PC-3 (cell line): ENCODE data around the gene LHFPL6. TPM values are rescaled to one million over a fixed set of nuclear protein-coding genes. Genes with fewer than 3 reads are reported as not detected.

ENCODE experiments used
- ATAC-seq: fragments of 200-7000 bp; cut with Tn5 transposase; 2 replicates; pipeline ENCODE4 v1.9.1; 2020; ENCODE audit warnings: mild to moderate bottlenecking, moderate library complexity
- BruUV-seq: library from RNA; stranded (reverse); fragments of 400-500 nt; replicated peaks from 2 replicates; lab custom pipeline; 2021; lab: Mats Ljungman, UMichigan
- CTCF ChIA-PET: fragments of 300-600 bp; sonication (Branson Sonifier 250); formaldehyde crosslinking; loops from one replicate; lab custom pipeline; 2022; ENCODE audit warnings: antibody characterized with exemption; lab: Charles Lee
- POLR2A ChIA-PET: fragments of 300-600 bp; sonication (Branson Sonifier 250); formaldehyde crosslinking; loops from one replicate; lab custom pipeline; 2022; ENCODE audit warnings: antibody characterized with exemption; ENCODE audit not compliant: unreplicated experiment; lab: Charles Lee
- DNase-seq: peaks from one replicate; pipeline ENCODE4 v3.0.0-alpha.2; 2015
- H2AFZ ChIP-seq: fragments of 300-600 bp; sonication (generic); 2 replicates; pipeline ENCODE4 v1.6.0; 2016; ENCODE audit warnings: antibody characterized with exemption, low read length
- H3F3A ChIP-seq: fragments of 300-600 bp; sonication (generic); one replicate; pipeline ENCODE4 v1.6.0; 2017; ENCODE audit warnings: antibody characterized with exemption, low read length, control low read depth, mild to moderate bottlenecking; ENCODE audit not compliant: unreplicated experiment
- H3K27ac ChIP-seq: fragments of 300-600 bp; sonication (generic); 2 replicates; pipeline ENCODE4 v1.5.1; 2016; ENCODE audit warnings: mild to moderate bottlenecking, low read length
- H3K27me3 ChIP-seq: fragments of 300-600 bp; sonication (generic); 2 replicates; pipeline ENCODE4 v1.6.1; 2016; ENCODE audit warnings: low read length, mixed read lengths
- H3K36me3 ChIP-seq: fragments of 300-600 bp; sonication (generic); 2 replicates; pipeline ENCODE4 v1.6.1; 2016; ENCODE audit warnings: low read depth, mixed run types, low read length, mixed read lengths
- H3K4me1 ChIP-seq: fragments of 300-600 bp; sonication (generic); 2 replicates; pipeline ENCODE4 v1.5.1; 2016; ENCODE audit warnings: low read length; ENCODE audit not compliant: insufficient read depth
- H3K4me2 ChIP-seq: fragments of 300-600 bp; sonication (generic); 2 replicates; pipeline ENCODE4 v1.6.0; 2016; ENCODE audit warnings: low read length
- H3K4me3 ChIP-seq: fragments of 300-600 bp; sonication (generic); 2 replicates; pipeline ENCODE4 v1.5.1; 2016; ENCODE audit warnings: mild to moderate bottlenecking, low read length, mixed read lengths
- H3K79me2 ChIP-seq: fragments of 300-600 bp; sonication (generic); 2 replicates; pipeline ENCODE4 v1.6.1; 2017; ENCODE audit warnings: low read length, mixed read lengths
- H3K9ac ChIP-seq: fragments of 300-600 bp; sonication (generic); 2 replicates; pipeline ENCODE4 v1.6.0; 2016; ENCODE audit warnings: mild to moderate bottlenecking, low read length
- H3K9me2 ChIP-seq: fragments of 300-600 bp; sonication (generic); replicated peaks from 2 replicates; pipeline ENCODE4 v1.6.1; 2016; ENCODE audit warnings: mixed run types, low read length, mixed read lengths
- H3K9me3 ChIP-seq: fragments of 300-600 bp; sonication (generic); 2 replicates; pipeline ENCODE4 v1.6.1; 2016; ENCODE audit warnings: low read length, mixed read lengths
- H4K20me1 ChIP-seq: fragments of 300-600 bp; sonication (generic); 2 replicates; pipeline ENCODE4 v1.6.1; 2016; ENCODE audit warnings: low read length, mixed read lengths
- CTCF ChIP-seq: fragments of 300-600 bp; sonication (generic); conservative IDR thresholded peaks from 2 replicates; pipeline ENCODE4 v1.5.1; 2017; ENCODE audit warnings: antibody characterized with exemption, low read depth, mild to moderate bottlenecking, low read length
- EZH2 ChIP-seq: fragments of 300-600 bp; sonication (generic); IDR thresholded peaks from one replicate; pipeline ENCODE4 v1.6.1; 2017; ENCODE audit warnings: antibody characterized with exemption, mild to moderate bottlenecking, low read length; ENCODE audit not compliant: unreplicated experiment
- EZH2phosphoT487 ChIP-seq: fragments of 300-600 bp; sonication (generic); IDR thresholded peaks from 2 replicates; pipeline ENCODE4 v1.6.1; 2018; ENCODE audit warnings: mild to moderate bottlenecking, antibody characterized with exemption, low read length, borderline replicate concordance
- intact Hi-C: fragments of 100-400 bp; cut with micrococcal nuclease; formaldehyde crosslinking; loops from 2 replicates; pipeline ENCODE4 v1.9.0; 2023
- total RNA-seq: library from RNA; depleted of rRNA; stranded (reverse); fragments of >200 nt; gene quantifications from 2 replicates; pipeline ENCODE4 v1.2.3, GENCODE V29; 2014; rRNA removed

Gene LHFPL6
- total RNA-seq, 1 experiment from 2014 or later = 7.8 TPM

DNA sequence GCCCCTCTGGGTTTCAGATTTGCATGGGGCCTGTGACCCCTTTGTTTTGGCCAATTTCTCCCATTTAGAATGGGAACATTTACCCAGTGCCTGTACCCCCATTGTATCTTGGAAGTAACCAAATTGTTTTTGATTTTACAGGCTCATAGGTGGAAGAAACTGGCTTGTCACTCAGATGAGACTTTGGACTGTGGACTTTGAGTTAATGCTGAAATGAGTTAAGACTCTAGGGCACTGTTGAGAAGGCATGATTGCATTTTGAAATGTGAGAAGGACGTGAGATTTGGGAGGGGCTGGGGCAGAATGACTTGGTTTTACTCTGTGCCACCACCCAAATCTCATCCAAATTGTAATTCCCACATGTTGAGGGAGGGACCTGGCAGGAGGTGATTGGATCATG lies 306.0 kb downstream of the LHFPL6 start:
- no peak overlapping the region for H3K9ac ChIP-seq
- BruUV-seq = no TSS peak
- no peak overlapping the region for H3K27ac ChIP-seq
- H3K4me2 ChIP-seq = no peak overlapping the region
- no peaks in the 10 kb centered on the region for H4K20me1 ChIP-seq
- ChIA-PET POLR2A (no interaction called here), CTCF (no interaction called here)
- ATAC-seq (no peak), DNase-seq (no peak)
- H3K9me2 ChIP-seq = no peaks in the 10 kb centered on the region
- H3K36me3 ChIP-seq = no peaks in the 10 kb centered on the region
- intact Hi-C loops = no loop called here
- H3K79me2 ChIP-seq = no peaks in the 10 kb centered on the region
- no peak for TF ChIP-seq EZH2phosphoT487
- H3F3A ChIP-seq = no peaks in the 10 kb centered on the region
- H3K9me3 ChIP-seq = no peaks in the 10 kb centered on the region
- no peak overlapping the region for H3K4me3 ChIP-seq
- no peaks in the 10 kb centered on the region for H3K4me1 ChIP-seq
- no peaks in the 10 kb centered on the region for H3K27me3 ChIP-seq
- no peak overlapping the region for H2AFZ ChIP-seq

DNA sequence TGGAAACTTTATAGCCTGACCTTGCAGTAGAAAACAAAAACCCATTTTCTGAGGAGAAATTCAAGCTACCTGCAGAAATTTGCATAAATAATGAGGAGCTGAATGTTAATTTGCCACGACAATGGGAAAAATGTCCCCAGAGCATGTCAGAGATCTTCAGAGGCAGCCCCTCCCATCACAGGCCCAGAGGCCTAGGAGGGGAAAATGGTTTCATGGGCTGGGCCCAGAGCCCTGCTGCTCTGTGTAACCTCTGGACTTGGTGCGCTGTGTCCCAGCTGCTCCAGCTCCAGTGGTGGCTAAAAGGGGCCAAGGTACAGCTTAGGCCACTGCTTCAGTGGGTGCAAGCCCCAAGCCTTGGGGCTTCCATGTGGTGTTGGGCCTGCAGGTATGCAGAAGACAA lies 306.8 kb downstream of the LHFPL6 start:
- Histone ChIP-seq H3K79me2 (no peaks in the 10 kb centered on the region), H3K27ac (no peak overlapping the region), H3K9ac (no peak overlapping the region), H3F3A (no peaks in the 10 kb centered on the region), H3K27me3 (no peaks in the 10 kb centered on the region), H3K36me3 (no peaks in the 10 kb centered on the region), H4K20me1 (no peaks in the 10 kb centered on the region), H3K9me2 (no peaks in the 10 kb centered on the region), H3K4me2 (no peak overlapping the region), H2AFZ (no peak overlapping the region), H3K9me3 (no peaks in the 10 kb centered on the region), H3K4me3 (no peak overlapping the region), H3K4me1 (no peaks in the 10 kb centered on the region)
- no TSS peak for BruUV-seq
- DNase-seq = no peak
- intact Hi-C loops = no loop called here
- TF ChIP-seq EZH2phosphoT487 (no peak), CTCF (no peak), EZH2 (no peak)
- ChIA-PET CTCF (no interaction called here), POLR2A (no interaction called here)
- ATAC-seq = no peak

Other genes with a start within 250 kb of the LHFPL6 start
- gene COG6, start 52.5 kb upstream of the LHFPL6 start, total RNA-seq = 16.0 and 19.1 TPM in 2 replicates